Anterior cingulate cortex (tissue), 58 donors: ENCODE results near the gene OSBPL10.

Experiments used
- DNase-seq, 58 donors: peaks; one replicate each; lab custom pipeline; 2025; lab: John Stamatoyannopoulos, UW

OSBPL10 gene

DNA sequence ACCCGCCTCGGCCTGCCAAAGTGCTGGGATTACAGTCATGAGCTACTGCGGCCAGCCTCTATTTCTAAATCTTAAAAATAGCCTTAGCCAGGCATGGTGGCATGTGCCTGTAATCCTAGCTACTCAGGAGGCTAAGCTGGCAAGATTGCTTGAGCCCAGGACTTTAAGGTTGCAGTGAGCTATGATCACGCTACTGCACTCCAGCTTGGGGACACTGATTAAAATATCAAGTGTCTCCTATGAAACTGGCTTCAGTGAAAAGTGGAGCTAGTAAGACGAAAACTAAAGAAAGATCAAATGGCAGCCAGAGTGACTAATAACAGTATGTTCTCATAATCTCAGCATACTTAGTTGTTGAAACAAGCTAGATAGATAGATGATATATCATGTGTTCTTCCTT, 335.8 kb downstream of the OSBPL10 start:
- DNase-seq, result no peak

DNA sequence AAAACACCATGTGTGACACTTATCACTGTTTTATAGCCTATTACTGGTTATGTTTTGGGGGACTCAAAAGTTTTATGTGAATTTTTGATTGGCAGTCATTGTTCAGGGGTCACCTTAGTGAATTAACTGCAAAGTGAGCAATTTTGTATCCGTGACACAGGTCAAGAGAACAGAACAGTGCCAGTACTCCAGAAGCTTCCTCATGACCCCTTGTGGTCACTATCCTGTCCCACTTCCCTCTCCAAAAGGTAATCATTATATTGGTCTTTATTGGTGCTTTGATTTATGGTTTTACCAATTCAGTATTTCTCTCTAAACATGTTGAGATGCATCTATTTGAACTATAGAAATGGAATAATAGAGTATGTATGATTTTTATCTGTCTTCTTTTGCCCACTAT, 341.2 kb downstream of the OSBPL10 start:
- DNase-seq, result no peak

DNA sequence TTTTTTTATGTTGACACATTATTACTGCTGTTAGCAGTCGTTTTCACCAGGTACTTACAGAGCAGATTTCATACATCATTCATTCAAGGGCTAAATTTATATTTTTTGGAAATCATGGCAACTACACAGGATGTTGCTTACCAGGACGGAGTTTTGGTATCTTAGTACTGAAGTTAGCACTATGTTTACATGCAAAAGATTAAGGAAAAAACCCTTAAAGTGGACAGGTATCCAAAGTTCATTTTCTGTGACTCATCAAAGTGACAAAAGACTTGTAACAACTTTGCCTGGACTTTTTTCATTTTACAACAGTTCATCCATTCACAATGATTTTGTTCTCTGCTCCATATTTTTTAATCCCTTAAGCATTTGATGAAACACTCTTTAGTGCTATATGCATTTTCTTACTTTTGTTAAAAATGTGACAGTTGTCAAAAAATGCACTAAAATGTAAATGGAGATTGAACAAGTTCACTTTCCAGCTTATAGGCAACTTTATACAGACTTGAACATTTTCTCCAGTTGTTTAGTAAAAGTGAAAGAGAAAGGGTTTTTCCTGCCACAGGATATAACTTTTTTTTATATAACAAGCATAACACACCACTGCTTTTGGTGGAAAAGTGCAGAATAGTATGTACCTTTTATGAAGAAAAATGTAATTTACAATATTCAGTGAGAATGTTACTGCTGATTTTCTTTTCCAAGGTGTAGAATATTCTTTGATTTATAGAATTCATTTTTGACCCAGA, 344.2 kb downstream of the OSBPL10 start:
- DNase-seq, result no peak

DNA sequence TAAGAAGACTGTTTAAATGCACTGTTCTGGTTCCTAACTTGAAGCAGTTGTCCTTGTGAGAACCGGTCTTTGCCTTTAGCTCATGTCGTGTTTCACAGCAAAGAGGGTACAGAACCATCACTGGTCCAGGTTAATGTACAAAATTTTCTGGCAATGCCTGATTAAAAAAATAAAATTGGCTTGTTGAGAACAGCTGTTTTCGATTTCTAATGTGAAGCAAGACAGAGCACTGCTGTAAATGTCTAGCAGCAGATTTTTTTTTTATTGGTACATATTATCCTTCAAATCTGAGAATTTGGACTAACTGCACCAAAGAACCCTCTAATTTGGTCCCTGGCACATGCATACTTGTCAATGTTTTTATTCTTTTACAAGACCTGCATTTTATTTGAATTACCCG, 345.0 kb downstream of the OSBPL10 start:
- no peak for DNase-seq

DNA sequence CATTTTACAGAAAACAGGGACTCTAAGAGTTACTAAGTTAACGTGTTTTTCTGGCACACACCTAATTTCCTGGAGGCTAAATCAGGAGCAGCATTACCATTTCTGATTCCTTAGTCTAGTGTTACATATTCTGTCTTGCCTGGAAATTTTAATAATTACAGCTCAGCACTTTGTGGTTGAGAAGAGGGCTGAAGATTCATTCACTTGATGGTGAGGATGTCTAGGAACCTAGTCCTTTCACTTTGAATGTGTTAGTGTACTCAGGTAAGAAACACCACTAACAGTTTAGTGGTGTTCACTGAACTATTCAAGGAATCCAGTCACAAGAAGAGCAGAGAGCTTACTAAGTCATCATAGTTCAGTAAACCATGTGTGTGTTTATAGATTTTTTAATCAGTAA, 345.5 kb downstream of the OSBPL10 start:
- DNase-seq, result no peak

DNA sequence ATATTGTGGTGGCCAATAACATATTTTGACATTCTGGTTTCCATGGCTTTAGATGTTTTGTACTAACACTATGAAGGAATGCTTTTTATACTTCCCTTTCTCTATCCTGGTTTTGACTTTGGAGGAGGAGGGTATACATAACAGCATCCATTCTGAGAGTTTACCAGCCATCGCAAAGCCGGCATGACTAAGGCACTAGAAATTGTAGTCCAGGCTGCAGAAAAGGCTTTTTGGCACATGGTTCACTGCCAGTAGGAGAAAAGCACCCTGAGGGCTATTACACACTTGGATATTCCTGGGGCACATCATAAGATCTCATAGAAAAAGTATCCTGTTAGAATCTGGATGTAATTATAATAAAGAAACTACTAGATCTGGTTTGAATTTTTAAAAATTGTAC, 346.6 kb downstream of the OSBPL10 start:
- DNase-seq, result no peak

DNA sequence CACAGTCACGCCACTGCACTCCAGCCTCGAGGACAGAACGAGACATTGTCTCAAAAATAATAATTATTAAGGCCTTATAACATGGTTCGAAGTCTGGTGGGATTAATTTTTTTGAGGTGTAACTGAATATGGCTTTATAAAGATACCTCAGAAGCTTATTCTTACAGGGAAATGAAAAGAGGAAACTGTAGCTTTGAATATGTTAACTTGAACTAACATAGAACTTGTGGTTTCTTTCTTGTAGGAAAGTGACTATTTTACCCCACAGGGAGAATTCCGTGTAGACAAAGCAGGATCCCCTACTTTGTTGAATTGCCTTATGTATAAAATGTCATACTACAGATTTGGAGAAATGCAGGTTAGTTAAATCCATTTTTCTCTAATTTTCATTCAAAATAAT, 352.0 kb downstream of the OSBPL10 start:
- DNase-seq, result no peak

DNA sequence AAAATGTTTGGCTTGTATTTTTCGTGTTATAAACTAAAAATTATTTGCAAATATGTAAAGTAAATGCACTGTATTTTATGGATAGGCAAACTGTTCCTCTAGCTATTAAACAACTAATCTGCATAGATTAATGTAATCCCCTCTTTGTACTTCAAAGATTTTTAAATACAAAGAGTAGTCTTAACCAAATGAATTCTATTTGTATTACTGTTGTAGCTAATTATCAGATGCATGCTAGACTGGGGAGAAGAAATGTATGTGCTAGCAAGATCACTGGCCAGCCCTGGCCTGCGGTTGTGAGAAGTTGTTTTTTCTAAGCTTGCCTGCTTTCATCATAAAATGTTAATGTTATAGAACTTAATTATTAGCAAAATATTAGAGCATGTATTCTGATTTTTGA, 355.7 kb downstream of the OSBPL10 start:
- no peak for DNase-seq

DNA sequence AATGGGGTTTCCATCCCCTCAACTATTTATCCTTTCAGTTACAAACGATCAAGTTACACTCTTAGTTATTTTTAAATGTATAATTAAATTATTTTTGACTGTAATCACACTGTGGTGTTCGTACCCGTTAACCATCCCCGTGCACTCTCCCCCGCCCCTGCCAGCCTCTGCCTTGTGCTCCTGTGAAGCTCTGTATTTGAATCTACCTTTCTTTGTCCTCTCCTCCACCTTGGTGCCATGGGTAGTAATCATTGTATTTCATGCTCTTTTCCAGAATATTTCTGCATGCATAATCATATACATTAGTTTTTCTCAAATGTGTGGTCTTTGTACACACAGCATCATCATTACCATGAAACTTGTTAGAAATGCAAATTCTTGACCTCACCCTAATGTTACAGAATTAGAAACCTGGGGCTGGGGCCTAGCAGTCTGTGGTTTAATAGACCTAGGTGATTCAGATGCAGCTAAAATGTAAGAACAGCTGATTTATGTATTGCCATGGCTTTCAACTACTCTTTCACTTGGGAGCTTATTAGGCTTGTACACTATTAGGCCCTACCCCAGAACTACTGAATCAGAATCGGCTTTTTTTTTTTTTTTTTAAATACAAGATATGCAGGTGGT, 356.9 kb downstream of the OSBPL10 start:
- DNase-seq, result no peak

DNA sequence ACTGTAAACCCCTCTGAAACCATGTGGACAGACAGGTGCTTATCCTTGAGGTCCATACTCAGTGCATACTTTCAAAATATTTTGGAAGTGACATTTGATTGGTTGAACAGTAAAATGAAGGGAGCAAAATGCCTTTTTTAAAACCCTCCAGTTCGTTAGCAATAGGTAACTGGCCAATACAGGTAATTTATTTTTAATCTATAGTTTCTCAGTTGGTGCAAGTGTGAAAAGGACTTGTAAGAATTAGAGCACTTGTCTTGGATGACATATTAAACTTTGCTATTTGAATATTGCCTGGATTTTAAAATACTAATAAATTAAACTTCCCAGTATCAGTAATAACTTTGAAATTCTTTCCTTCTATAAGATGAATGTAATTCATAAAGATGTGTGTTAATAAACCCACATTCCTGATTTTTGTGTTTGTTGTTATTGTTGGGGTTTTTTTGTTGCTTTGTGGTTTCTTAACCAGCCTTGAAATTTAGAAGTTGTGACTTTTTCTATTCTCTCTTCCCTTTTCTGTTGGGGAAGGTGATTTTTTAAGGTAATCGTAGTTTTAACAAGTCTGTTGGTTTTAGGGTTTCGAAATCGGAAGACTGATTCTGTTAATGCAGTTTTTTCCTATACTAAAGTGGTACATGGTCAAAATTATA, 358.3 kb downstream of the OSBPL10 start:
- no peak for DNase-seq

DNA sequence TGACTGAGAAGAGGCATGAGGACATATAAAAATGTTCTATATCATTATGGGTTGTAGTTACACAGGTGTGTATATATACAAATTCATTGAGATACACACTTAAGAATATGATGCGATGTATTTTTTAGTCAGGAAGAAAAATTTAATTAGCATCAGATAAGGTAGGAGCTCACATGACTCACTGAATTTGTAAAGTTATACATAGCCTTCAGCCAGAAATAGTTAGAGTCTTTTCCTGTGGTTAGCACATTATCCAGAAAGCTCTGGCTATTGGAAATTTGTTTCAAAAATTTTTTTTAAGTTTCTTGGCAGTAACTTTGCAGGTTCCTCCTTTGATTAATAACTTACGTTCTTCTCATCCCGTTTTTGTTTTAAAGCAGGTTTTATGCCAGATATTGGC, 359.7 kb downstream of the OSBPL10 start:
- no peak for DNase-seq

DNA sequence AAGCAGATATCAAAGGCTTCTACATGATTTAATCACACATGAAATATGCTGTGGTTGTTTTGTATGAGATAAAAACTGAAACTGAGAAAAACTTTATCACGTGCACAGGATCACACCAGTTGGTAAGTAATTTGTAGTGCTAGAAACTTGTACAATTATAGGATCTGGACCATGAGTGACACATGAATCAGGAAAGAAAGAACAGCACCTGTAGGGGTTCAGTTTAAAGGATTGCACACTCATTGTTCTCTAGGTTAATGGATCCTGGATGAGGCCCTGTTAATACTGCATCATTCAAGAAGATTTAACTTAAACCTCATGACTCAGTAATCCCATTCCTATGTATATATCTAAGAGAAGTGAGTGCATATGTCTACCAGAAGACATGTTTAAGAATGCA, 360.4 kb downstream of the OSBPL10 start:
- no peak for DNase-seq

DNA sequence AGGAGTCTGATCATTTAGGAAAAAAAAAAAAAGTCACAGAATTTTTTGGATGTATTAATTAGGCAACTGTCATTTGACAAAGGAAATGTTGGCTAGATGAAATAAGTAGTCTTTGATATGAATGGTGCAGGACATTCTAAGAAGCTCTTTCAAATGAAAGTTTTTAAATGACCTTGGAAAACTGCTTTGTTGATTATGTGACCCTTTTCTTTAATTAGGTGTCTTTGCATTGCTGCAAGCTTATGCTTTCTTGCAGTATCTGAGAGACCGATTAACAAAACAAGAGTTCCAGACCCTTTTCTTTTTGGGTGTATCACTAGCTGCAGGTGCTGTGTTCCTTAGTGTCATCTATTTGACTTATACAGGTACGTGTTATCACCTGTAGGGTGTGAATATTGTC, 364.4 kb downstream of the OSBPL10 start:
- no peak for DNase-seq

DNA sequence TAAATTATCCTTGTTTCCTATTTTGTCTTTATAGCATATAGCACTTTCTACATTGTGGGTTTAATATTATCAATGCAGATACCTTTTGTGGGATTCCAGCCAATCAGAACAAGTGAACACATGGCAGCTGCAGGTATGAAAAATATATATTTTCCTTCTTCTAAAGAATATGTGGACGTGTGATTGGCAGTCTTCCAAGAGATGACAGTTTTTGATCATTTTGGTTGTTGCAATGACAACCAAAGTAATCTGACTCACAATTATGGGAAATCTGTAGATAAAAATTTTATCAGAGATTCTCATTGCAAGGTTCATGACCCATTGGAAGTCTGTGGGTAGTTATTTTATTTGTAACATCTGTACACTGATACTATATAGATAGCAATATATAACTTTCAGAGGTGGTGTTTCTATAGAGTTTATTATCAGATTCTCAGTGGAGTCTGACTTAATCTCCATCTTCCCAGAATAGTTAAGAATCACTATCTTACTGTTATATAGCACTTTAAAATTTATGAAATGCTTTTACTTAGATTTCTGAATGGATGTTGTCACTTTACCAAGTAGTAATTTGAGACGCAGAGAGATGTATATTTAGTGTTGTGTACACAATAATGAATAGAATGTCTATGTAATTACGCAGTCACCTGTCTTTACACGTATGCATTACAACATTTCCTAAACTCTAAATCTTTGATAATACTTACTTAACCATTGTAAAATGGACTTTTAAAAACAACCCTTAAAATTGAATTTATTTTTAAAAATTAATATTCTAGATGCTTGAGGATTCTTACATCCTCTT, 365.8 kb downstream of the OSBPL10 start:
- DNase-seq, result no peak

DNA sequence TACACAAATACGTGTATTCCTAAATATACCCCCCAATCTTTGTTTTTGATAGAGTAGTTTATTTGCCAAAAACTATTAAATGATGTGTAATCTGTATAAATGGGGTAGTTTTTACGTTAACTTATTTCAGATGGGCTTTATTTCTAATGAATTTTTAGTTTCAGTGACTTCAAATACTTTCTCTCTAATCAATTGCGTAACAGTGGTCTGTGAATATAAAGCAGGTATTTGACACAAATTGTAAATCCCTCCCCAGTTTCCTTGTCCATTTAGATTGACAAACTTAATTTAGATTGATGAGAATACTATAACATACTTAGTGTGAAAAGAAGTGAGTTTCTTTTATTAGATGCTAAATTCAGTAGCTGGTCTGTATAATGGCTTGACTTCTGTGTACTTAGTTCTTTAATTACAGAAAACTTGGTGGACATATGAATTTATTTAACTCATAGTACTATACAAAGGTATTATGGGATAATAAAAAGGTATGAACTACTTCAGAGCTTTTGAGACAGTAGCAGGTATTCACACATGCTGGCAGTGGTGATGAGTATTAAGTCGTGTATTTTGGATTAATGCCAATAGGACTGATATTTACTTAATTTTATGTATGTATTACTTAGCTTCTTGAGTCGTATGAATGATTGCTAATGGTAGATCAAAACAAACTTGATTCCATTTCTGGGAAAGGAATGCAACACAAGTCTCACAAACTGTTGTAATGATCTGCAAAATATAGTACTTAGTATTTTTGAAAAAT, 366.7 kb downstream of the OSBPL10 start:
- DNase-seq, result no peak

DNA sequence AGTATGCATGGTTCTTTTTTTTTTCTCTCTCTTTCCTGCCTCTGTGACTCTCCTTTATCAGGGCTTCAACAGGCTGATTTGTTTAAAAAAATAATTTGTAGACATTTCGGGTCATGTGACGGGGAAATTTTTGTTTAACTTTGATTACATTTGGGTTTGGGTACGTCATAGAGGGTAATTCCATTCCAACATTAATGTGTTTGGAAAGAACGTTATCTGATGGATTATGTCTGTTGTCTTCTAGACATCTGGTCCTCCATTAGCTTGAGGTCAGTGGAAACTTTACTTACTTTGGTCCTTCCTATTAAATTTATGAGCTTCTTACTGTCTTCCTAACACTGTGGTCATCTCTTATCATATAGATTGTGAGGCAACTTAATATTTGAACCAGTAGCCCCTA, 367.4 kb downstream of the OSBPL10 start:
- DNase-seq, result no peak

DNA sequence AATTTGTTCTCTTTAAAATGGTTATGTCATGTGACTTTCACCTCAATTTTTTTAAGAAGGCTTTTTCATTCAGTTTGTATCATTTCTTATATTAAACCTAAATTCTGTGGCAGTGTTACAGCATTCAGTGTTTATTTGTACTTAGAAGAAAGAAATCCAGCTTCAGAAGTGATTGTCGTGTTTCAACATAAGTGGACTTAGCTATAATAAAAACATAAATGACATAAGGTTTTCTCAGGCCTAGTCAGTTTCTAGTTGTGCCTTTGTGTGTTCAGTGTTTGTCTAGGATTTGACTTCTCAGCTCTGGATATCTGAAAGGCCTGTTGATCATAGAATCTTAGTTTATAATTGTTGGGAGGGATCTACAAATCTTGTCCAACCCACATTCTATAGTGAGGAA, 367.9 kb downstream of the OSBPL10 start:
- DNase-seq, result no peak
